Aorta (tissue), 5 donors: Measurements from ENCODE around the gene PRR5. TPM values are rescaled to one million over a fixed set of nuclear protein-coding genes. Genes with fewer than 3 reads are reported as not detected.
"Not testable (repeated sequence)": the region's sequence is repeated elsewhere in the genome, so short reads cannot be mapped to it uniquely, and the experiment has no call there.

ENCODE experiments used
- ATAC-seq: fragments of 200-7000 bp; cut with Tn5 transposase; one replicate; pipeline ENCODE4 v1.9.1; 2022; ENCODE audit warnings: moderate library complexity; ENCODE audit not compliant: low FRiP score
- DNase-seq, 2 donors: peaks; one replicate each; pipeline ENCODE4 v3.0.0-alpha.2; 2020
- H3K27ac ChIP-seq, 2 donors: one replicate each; pipeline ENCODE4 v1.5.1; 2013; ENCODE audit warnings: low read length in 2 of 2, mild to moderate bottlenecking in 2 of 2, moderate library complexity in 2 of 2, control low read depth in 1 of 2, inconsistent platforms in 1 of 2, low read depth in 1 of 2
- H3K27me3 ChIP-seq, 2 donors: one replicate each; pipeline ENCODE4 v1.6.1; 2013; ENCODE audit warnings: control low read depth in 1 of 2, low read length in 1 of 2, mild to moderate bottlenecking in 1 of 2, moderate library complexity in 1 of 2; ENCODE audit not compliant: insufficient read depth in 2 of 2, control insufficient read depth in 1 of 2
- H3K36me3 ChIP-seq, 2 donors: one replicate each; pipeline ENCODE4 v1.6.1; 2013; ENCODE audit warnings: control low read depth in 1 of 2, low read length in 1 of 2, mild to moderate bottlenecking in 1 of 2; ENCODE audit not compliant: insufficient read depth in 2 of 2, control insufficient read depth in 1 of 2
- H3K4me1 ChIP-seq, 2 donors: one replicate each; pipeline ENCODE4 v1.6.1; 2013; ENCODE audit warnings: low read length in 2 of 2, control low read depth in 1 of 2, mild to moderate bottlenecking in 1 of 2, moderate library complexity in 1 of 2; ENCODE audit not compliant: insufficient read depth in 2 of 2, control insufficient read depth in 1 of 2
- H3K4me3 ChIP-seq, 2 donors: one replicate each; pipeline ENCODE4 v1.5.1; 2013; ENCODE audit warnings: low read length in 2 of 2, control low read depth in 1 of 2, mild to moderate bottlenecking in 1 of 2
- H3K9me3 ChIP-seq: one replicate; pipeline ENCODE4 v1.6.1; 2013; ENCODE audit warnings: mild to moderate bottlenecking, low read length; ENCODE audit not compliant: control insufficient read depth
- WGBS, 2 donors: extraction: QIAGEN DNeasy Blood & Tissue Kit; methylation state at CpG; one replicate each; pipeline ENCODE4 v1.1.7; 2013; 5-methylcytosine and 5-hydroxymethylcytosine counted together
- intact Hi-C, 2 donors: fragments of 100-400 bp; cut with DNase I; formaldehyde crosslinking; loops; one replicate each; pipeline versions ENCODE4 v1.14.2 to v1.15.0; 2022
- polyA plus RNA-seq, 2 donors: library from polyadenylated mRNA; stranded (reverse); fragments of 200-250 nt; gene quantifications; one replicate each; pipeline ENCODE4 v1.2.3, GENCODE V29; 2013
- total RNA-seq, 2 donors: library from RNA; stranded (reverse); fragmentation: NEBNext Ultra II Directional; extraction: Animal tissue kit (Norgen Biotek cat#: 25700); gene quantifications; one replicate each; pipeline ENCODE4 v1.2.1, GENCODE V29; 2021
- donor health status: healthy with polysubstance abuse.
- donor health status: Bipolar disorder and iron deficiency.
- donor health status: DM: no; HTN: no; CAD: no.
- donor health status: DM: no; HTN: no; CAD: no.
- donor health status: DM: yes; HTN: yes; CAD: no.

PRR5 gene
- total and polyA plus RNA-seq, 4 donors, result 1.3 to 15.3 (median 9.9) TPM

GRCh38 chr22:44669561-44669976 is 32.4 kb upstream of the PRR5 start:
- peak; percentile 34 to 48 for DNase-seq
- intact Hi-C loops, result no loop called here
- ATAC-seq, result no peak
- H3K36me3 ChIP-seq, result no peaks in the 10 kb centered on the region
- no peak overlapping the region for H3K4me3 ChIP-seq
- WGBS, 2 donors, result 58 to 78% methylated on average over 9 of the region's 9 CpGs
- H3K27ac ChIP-seq, result no peak overlapping the region
- H3K4me1 ChIP-seq, result no peaks in the 10 kb centered on the region
- no peaks in the 10 kb centered on the region for H3K9me3 ChIP-seq
- H3K27me3 ChIP-seq, result no peaks in the 10 kb centered on the region

DNA sequence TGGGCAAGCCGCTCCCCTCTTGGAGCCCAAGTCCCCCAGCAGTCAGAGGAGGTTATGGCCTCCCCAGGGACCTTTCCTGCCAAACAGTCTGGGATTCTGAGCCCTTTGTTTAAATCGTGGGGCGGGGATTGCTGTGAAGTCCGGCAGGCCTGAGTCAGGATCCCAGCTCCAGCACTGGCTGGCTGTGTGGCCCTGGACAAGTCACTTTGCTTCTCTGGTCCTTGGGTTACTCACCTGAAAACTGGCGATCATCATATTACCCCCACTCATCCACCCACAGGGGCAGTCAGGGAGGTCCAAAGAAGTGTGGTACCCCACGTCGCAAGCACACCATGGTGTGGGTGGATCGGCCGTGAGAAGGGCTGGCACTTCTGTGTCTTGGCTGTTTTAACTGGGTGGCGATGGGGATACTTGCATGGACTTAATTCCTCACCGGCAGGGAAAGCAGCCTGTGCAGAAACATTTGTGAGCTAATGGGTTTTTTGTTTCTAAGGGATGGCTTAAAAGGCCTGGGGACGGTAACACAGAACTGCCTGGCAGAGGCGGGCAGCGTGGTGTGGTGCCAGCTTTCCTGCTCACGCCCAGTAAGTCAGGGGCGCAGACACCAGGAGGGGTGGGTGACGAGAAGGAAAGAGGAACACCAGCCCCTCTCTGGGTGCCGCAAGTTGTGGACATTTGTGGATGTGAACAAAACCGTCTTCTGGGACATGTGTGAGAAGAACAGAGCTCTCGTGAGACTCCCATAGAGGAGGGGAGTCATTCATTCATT is 31.6 kb upstream of the PRR5 start:
- Histone ChIP-seq H3K9me3 (no peaks in the 10 kb centered on the region), H3K27me3 (no peaks in the 10 kb centered on the region), H3K36me3 (no peaks in the 10 kb centered on the region), H3K4me3 (no peak overlapping the region), H3K27ac (no peak overlapping the region), H3K4me1 (no peaks in the 10 kb centered on the region)
- DNase-seq (peak in 1 of 2 donors; percentile 52), ATAC-seq (no peak)
- WGBS, 2 donors, result 66 to 72% methylated on average over 20 of the region's 20 CpGs
- intact Hi-C loops, result no loop called here

GRCh38 chr22:44671742-44672141 is 30.3 kb upstream of the PRR5 start:
- Histone ChIP-seq H3K27me3 (no peaks in the 10 kb centered on the region), H3K9me3 (no peaks in the 10 kb centered on the region), H3K36me3 (no peaks in the 10 kb centered on the region), H3K27ac (no peak overlapping the region), H3K4me3 (no peak overlapping the region), H3K4me1 (no peaks in the 10 kb centered on the region)
- DNase-seq (no peak), ATAC-seq (no peak)
- WGBS, 2 donors, result 71 to 77% methylated on average over 5 of the region's 5 CpGs
- intact Hi-C loops, result no loop called here

DNA sequence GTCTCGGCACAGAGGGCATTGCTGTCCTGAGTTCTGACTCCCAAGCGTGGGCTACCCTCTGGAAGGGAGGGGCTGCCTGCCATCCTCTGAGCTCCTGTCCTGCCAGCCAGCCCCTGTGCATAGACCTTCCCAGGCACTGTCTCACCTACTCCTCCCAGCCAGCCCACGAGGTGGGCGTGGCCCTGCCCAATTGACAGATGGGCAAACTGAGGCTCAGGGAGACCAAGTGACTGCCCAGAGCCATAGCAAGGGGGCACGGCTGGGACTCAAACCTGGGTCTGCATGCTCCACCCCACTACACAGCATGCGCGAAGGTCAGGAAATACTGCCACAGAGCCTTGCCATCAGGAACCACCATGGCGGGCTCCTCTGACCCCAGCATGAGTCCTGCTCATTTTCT is 29.4 kb upstream of the PRR5 start:
- H3K27ac ChIP-seq, result no peak overlapping the region
- ATAC-seq, result no peak

DNA sequence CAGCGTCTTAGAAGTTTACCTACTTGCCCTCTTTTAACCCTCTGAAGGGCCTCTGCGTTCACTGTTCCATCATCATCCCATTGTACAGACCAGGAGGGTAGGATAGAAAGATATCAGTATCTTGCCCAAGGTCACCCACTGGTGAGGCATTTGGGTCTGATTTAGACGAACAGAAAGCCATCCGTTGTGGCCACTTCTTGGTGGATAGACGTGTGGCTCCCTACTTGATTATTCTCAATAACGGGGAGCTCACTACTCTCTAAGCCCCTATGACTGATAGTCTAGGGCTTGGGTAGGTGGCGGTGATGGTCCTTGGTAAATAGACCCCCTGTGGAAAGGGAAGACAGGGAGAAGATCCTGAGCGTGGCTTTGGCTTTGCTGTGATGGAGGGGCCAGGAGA is 28.6 kb upstream of the PRR5 start:
- Histone ChIP-seq H3K4me3 (no peak overlapping the region), H3K4me1 (no peaks in the 10 kb centered on the region), H3K27ac (no peak overlapping the region), H3K9me3 (no peaks in the 10 kb centered on the region), H3K27me3 (no peaks in the 10 kb centered on the region), H3K36me3 (no peaks in the 10 kb centered on the region)
- ATAC-seq (no peak), DNase-seq (peak in 1 of 2 donors; percentile 11)
- WGBS, 2 donors, result 81 to 89% methylated on average over 8 of the region's 8 CpGs
- intact Hi-C loops, result no loop called here

More for the DNA sequence above, 29.4 kb upstream of the PRR5 start:
- peak in 1 of 2 donors; percentile 29 for DNase-seq
- Histone ChIP-seq H3K36me3 (no peaks in the 10 kb centered on the region), H3K4me1 (no peaks in the 10 kb centered on the region), H3K27me3 (no peaks in the 10 kb centered on the region), H3K9me3 (no peaks in the 10 kb centered on the region), H3K4me3 (no peak overlapping the region)
- intact Hi-C loops, result no loop called here
- 88 to 91% methylated on average over 8 of the region's 8 CpGs for WGBS, 2 donors

DNA sequence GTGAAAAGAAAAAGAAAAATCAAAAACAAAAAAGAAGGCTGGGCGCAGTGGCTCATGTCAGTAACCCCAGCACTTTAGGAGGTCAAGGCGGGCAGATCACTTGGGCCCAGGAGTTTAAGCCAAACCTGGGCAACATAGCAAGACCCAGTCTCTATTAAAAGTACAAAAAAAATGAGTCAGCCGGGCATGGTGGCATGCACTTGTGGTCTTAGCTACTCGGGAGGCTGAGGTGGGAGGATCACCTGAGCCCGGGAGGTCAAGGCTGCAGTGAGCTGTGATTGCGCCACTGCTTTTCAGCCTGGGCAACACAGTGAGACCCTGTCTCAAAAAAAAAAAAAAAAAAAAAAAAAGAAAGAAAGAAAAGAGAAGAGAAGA is 26.0 kb upstream of the PRR5 start:
- DNase-seq, H3K27ac ChIP-seq, H3K4me3 ChIP-seq, H3K4me1 ChIP-seq, H3K36me3 ChIP-seq, H3K27me3 ChIP-seq, H3K9me3 ChIP-seq, ATAC-seq, intact Hi-C loops: not testable (repeated sequence)
- WGBS, 2 donors, result 89 to 91% methylated on average over 6 of the region's 6 CpGs

DNA sequence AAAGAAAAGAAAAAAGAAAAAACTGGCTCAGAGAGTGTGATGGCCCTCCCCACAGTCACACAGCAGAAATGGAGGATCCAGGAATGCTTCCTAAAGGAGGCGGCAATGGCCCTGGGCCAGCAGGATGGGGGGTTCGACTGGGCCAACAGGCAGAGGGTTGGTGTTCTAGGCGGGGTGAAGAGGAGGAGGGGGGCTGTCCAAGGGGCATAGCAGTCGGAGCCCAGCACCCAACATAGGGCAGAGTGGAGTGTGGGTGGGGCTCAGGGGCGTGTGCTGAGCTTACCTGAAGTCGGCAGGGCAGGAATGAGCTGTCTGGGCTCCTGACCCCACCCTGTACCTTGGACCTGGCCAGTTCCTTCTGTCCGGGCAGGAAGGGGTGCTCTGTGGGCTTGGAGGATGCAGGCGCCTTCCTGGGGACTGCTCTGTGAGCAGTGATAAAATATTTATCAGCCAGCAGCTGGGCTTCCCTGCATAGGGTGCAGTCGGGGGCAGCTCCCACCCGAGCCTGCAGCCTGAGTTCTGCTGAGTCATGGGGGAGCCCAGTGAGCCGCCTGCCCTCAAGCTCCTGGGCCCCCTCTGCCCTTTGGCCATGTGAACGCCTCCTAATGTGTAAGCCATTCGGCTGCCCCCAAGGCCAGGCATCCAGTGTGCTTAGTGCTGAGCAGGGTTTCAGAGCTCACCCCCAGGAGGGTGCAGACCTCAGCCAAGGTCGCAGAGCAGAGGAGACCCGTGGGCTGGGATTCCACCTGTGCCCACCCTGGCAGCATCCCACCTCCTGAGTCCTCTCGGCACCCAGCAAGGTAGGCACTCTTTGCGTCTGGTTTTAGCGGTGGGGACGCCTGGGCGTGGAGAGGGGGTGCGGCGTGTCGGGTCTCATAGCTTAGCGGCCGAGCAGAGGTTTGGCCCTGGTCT is 25.3 kb upstream of the PRR5 start:
- Histone ChIP-seq H3K4me1 (no peaks in the 10 kb centered on the region), H3K4me3 (no peak overlapping the region), H3K9me3 (no peaks in the 10 kb centered on the region), H3K27ac (no peak overlapping the region), H3K27me3 (no peaks in the 10 kb centered on the region), H3K36me3 (no peaks in the 10 kb centered on the region)
- intact Hi-C loops, result no loop called here
- peak; percentile 37 for ATAC-seq
- no peak for DNase-seq
- WGBS, 2 donors, result 47 to 53% methylated on average over 23 to 25 of the region's 25 CpGs

- Histone ChIP-seq H3K4me3 (no peak overlapping the region), H3K27ac (no peak overlapping the region), H3K4me1 (no peaks in the 10 kb centered on the region), H3K36me3 (no peaks in the 10 kb centered on the region), H3K27me3 (no peaks in the 10 kb centered on the region), H3K9me3 (no peaks in the 10 kb centered on the region)
- DNase-seq (no peak), ATAC-seq (no peak)
- intact Hi-C loops, result no loop called here
- 67 to 79% methylated on average over 10 of the region's 10 CpGs for WGBS, 2 donors
These were observed 24.6 kb upstream of the PRR5 start for GRCh38 chr22:44677353-44677840.
